ENCODE measurements around the gene PPP4C.

The PPP4C gene

GRCh38 chr16:30054959-30055553 is 20.7 kb upstream of the PPP4C start:
- peak; percentile 27 for DNase-seq (ENCODE audit: low read depth)

- DNase-seq (ENCODE audit: low read depth): no peak
Measured at GRCh38 chr16:30060346-30060745, 15.4 kb upstream of the PPP4C start.

DNA sequence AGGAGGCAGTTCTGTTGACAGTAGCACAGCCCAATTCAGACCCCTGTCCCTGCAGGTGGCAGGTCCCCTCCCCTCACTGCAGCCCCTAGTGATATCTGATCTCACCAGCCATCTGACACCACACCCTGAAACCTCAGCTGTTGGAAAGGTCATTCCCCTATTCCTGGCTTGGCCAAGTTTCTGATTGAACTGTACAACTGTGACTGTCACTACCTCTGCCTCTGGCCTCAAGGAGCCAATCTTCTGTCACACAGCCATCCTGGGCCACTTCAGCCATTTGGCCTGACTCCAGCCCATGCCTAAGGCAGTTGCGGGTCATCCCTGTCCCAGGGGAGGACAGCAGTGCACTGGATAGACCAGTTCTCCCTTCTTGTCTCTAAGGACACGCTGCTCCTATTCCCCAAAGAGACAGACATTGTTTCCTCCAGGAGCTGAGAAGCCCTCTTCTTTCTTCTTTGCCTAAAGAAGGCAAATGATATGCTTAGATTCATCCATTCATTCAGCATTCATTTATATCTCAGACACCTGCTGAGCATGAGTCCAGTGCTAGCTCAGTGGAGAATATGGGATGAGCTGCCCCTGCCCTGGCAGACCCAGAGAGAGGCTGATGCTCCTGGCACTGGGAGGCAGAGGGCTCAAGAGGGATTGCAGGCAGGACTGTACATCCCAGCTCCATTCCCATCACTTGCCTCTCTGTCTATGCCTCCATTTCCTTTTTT is 14.8 kb upstream of the PPP4C start:
- DNase-seq (ENCODE audit: low read depth): no peak

DNA sequence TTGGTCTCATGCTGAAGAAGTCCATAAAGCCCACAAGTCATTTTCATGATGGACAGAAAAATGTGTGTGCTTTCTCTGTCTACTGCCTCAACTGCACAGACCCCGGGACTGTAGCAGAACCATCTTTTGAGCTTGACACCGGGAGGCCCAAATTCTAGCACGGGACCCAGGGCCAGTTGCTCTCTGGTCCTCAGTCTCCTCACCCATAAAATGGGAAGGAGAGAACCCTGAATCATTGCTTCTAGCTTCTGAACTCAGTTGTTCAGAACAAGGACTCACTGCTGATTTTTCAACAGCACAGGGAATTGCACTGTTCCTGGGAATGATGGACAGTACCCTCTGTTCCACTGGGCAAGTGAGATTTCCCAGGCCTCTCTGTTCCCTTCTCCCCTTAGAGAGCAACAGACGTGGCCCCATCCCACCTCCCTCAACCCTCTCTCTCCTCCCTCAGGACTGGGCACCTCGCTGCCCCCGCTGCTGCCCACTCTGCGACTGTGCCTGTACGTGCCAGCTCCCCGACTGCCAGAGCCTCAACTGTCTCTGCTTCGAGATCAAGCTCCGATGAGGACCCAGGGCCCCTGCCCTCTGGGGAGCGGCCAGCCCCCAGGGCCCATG is 12.4 kb upstream of the PPP4C start:
- DNase-seq (ENCODE audit: low read depth): no peak

- peak; percentile 60 for DNase-seq (ENCODE audit: low read depth)
Measured at GRCh38 chr16:30063893-30064728, 11.7 kb upstream of the PPP4C start.

DNA sequence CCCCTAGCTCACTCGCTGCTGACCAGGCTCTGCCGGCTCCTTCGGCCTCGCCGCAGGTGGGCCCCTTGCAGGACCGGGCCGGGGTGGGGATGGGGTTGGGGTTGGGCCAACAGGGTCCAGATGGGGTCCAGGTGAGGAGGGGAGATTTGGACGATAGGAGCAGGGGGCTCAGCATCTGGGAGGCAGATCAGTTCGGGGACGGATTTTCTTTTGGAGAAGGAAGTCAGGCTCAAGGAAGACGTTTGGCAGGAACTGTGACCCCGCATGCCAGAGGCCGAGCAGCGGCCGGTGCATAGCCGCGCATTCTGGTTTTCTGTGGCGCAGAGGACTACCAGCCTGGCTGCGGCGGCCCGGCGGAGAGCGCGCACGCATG is 11.1 kb upstream of the PPP4C start:
- DNase-seq (ENCODE audit: low read depth): no peak

DNA sequence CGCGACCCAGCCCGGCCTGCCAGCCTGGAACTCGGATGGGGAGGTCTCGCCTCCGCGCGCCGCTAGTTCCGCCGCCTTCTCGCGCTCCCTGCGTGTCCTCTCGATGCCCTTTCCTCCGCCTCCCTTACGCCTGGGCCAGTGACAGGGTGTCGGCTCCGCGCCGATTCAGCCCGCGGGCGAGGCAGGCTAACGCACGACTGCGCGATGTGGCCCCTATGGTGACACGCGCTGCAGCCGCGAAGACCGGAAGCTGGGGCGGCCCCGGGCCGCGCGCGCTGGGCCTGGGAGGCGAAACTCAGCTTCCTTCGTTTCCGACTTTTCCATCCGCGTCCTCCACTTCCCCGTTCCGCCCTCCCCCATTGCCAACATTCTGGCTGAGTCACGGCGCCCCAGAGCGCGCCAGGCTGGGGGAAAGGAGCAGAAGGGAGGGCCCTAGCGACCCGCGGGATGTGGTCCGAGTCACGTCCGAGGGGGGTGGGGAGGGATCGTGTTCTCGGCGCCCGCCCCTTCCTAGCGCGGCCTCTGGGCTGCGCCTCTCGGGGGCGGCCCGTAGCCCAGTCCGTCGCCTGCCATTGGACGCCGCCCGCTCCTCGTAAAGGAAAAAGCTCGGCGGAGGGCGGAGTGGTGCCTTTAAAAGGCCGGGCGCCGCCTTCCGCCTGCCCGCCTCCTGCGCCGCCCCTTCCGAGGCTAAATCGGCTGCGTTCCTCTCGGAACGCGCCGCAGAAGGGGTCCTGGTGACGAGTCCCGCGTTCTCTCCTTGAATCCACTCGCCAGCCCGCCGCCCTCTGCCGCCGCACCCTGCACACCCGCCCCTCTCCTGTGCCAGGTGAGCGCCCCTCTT is 10.5 kb upstream of the PPP4C start, which contains the start of gene ALDOA:
Gene ALDOA, plus strand, starts transcription at position 659 of the 841 bp plus-strand sequence. CDS start 1,138 bp downstream, outside the sequence.
- DNase-seq (ENCODE audit: low read depth): peak; percentile 92

DNA sequence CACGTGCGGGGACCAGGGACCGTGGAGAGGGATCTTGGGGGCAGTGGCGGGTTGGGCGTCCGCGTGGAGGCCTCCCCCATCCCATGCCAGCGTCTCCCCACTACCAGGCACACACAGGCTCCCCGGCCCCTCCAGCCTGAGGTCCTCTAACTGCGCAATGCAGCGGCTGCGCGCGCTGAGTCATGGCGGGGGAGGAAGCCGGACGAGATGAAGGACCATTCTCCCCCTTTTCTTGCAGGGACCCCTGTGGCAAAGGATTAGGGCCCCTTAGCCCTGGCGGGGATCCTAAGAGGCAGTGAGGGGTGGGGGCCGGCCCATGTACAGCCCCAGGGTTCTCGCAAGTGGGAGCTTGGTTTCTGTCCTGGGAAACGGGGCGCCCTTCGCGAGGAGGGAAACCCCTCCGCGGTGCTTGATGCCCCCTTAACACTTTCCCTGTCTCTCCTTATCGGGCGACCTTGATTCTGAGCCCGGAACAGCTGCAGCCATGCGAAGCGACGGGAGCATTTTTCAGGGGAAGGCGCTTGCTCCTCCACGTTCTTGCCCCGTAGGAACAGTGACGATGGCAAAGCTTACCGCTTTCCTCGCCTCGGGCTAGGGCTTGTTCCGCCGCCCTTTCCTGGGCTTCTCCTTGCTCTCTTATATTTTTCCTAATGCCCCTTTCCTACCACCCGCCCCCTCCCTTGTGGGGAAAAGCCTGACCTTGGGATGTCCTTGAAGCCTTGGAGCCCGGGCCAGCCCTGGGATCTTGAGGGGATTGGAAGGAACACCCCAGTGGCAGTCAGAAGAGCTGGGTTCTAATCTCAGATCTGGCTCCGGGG is 9.6 kb upstream of the PPP4C start:
- no peak for DNase-seq (ENCODE audit: low read depth)

DNA sequence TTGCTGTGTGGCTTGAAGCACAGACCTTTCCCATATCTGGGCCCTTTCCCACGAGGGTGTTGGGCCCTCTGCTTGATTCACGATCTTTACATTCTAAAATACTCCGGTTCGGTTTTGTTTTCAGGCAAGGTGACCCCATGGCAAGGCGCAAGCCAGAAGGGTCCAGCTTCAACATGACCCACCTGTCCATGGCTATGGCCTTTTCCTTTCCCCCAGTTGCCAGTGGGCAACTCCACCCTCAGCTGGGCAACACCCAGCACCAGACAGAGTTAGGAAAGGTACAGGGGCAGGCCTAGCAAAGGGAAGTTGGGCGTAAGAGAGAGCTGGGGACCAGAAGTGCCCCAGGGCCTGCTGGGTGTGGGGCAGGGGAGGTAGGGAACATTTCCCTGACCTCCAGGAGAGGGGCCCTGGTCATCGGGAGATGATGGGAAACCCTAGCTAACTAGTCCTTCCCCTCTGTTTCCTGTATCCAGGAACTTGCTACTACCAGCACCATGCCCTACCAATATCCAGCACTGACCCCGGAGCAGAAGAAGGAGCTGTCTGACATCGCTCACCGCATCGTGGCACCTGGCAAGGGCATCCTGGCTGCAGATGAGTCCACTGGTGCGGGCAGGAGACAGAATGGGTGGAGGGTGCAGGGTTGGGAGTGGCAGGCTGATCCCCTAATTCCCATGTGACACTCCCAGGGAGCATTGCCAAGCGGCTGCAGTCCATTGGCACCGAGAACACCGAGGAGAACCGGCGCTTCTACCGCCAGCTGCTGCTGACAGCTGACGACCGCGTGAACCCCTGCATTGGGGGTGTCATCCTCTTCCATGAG is 8.8 kb upstream of the PPP4C start:
- no peak for DNase-seq (ENCODE audit: low read depth)

DNA sequence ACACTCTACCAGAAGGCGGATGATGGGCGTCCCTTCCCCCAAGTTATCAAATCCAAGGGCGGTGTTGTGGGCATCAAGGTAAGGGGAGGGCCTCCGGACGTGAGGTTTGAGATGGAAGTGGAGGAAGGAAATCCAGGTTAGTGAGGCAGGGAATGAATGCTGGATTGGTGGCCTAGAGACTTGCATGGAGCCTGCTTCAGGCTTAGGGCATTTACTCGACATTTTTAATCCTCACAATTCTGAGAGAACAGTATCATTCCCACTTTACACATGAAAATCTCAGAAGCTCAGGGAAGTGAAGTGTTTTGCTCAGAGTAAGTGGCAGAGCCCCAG is 8.2 kb upstream of the PPP4C start:
- DNase-seq (ENCODE audit: low read depth): no peak

- no peak for DNase-seq (ENCODE audit: low read depth)
Measured at GRCh38 chr16:30068333-30068732, 7.5 kb upstream of the PPP4C start.

DNA sequence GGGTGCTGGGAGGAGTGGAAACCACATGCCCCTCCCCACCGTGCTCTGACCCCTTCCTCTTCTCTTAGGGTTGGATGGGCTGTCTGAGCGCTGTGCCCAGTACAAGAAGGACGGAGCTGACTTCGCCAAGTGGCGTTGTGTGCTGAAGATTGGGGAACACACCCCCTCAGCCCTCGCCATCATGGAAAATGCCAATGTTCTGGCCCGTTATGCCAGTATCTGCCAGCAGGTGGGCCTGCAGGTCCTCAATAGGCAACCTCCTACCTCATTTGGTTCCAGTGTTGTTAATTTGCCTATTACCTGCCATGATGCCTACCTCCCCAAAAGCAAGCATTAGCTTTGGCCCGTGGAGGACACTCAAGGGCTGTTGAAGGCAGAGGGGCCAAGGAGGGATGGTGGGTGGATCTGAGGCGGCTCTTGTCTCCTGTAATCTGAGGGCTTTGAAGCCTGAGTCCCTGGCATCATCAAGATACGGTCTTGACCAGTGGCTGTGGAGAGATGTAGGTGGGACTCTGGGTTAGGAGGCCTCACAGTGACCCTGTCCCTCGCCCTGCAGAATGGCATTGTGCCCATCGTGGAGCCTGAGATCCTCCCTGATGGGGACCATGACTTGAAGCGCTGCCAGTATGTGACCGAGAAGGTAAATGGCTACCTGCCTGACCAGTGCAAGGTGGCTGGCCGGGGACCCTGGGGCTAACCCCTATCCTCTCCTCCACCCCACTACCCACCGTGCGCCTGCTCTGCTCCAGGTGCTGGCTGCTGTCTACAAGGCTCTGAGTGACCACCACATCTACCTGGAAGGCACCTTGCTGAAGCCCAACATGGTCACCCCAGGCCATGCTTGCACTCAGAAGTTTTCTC is 6.8 kb upstream of the PPP4C start:
- DNase-seq (ENCODE audit: low read depth): peak; percentile 46

DNA sequence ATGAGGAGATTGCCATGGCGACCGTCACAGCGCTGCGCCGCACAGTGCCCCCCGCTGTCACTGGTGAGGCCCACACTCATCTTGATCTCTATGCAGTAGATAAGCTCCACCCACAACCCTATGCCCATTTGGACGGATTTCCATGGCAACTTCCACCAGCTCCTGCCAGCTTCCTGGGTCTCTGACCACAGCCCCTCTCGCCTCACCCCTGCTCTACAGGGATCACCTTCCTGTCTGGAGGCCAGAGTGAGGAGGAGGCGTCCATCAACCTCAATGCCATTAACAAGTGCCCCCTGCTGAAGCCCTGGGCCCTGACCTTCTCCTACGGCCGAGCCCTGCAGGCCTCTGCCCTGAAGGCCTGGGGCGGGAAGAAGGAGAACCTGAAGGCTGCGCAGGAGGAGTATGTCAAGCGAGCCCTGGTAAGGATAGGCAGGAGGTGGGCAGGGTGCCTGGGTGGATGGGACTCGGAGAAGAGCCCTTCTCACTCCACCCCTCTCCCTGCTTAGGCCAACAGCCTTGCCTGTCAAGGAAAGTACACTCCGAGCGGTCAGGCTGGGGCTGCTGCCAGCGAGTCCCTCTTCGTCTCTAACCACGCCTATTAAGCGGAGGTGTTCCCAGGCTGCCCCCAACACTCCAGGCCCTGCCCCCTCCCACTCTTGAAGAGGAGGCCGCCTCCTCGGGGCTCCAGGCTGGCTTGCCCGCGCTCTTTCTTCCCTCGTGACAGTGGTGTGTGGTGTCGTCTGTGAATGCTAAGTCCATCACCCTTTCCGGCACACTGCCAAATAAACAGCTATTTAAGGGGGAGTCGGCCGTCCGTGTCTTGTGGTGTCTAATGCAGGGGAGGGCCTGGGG is 6.0 kb upstream of the PPP4C start:
- DNase-seq (ENCODE audit: low read depth): no peak

GRCh38 chr16:30070490-30070889 is 5.3 kb upstream of the PPP4C start:
- no peak for DNase-seq (ENCODE audit: low read depth)

DNA sequence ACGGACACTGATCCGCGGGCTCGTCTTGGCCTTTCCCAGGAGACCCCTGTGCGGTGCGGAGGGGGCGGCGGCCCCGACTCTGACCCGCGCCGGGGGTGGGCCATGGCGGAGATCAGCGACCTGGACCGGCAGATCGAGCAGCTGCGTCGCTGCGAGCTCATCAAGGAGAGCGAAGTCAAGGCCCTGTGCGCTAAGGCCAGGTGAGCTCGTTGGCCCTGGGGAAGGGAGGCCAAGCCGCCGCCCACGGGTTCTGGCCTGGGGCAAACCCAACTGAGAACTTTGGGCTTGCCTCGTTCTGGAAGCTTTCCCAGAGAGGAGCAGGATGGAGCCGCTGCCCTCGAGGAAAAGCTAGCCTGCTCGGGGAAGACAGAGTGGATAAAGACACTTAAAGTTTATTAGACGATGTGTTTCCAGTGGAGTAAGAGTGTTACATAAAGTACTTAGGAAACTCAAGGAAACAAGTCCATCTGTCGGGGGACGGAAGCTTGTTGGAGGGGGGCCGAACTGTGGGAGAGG is 540 bp downstream of the PPP4C start:
- DNase-seq (ENCODE audit: low read depth): no peak

DNA sequence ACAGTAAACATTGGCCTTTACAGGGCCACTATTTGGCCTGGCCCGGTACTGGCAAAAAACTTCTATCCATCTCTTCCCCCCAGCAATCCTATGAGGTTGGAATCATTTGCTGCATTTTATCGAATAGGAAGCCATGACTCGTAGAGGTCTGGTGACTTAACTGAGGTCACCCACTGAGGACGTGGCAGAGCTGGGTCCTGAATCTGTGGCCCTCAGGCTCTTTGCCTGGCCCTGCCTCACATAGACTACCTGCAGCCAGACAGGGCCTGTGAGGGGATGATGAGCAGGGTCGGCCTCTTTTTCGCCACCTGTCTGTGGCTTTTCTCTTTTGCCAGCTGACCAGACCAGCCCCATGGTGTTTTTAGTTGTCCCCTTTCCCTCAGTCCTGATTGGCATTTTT is 1.9 kb downstream of the PPP4C start:
- no peak for DNase-seq (ENCODE audit: low read depth)

- DNase-seq (ENCODE audit: low read depth): no peak
Measured at GRCh38 chr16:30078744-30079143, 3.0 kb downstream of the PPP4C start.

DNA sequence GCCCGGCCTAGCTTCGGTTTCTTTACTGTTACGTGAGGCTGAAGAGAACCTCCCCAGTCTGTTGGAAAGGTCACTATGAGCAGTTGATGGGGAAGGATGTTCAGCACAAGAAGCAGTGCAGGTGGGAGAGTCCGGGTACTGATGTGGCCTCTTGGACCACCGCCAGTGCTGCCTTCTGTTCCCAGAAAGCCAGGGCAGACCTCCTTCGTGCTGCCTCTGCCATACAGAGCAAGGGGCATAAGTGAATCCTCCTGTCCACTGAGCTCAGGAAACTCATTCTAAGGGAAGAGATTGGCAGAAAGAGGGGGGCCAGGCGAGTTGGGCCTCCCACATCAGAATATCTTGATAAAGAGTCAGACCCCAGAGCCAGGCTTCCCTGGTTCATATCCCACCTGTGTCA is 3.7 kb downstream of the PPP4C start:
- no peak for DNase-seq (ENCODE audit: low read depth)

Measured in activated T-cell treated with anti-CD3 and anti-CD28 coated beads for 1 hour (primary cell).